HG02943 (cell line): ENCODE data around the gene SPDYE4.

Experiments
- ATAC-seq: cut with Tn5 transposase; IDR thresholded peaks from one replicate; pipeline ENCODE4 v1.9.1; 2021; ENCODE audit warnings: mild to moderate bottlenecking, low read depth, moderate library complexity; ENCODE audit not compliant: unreplicated experiment

Gene SPDYE4

DNA sequence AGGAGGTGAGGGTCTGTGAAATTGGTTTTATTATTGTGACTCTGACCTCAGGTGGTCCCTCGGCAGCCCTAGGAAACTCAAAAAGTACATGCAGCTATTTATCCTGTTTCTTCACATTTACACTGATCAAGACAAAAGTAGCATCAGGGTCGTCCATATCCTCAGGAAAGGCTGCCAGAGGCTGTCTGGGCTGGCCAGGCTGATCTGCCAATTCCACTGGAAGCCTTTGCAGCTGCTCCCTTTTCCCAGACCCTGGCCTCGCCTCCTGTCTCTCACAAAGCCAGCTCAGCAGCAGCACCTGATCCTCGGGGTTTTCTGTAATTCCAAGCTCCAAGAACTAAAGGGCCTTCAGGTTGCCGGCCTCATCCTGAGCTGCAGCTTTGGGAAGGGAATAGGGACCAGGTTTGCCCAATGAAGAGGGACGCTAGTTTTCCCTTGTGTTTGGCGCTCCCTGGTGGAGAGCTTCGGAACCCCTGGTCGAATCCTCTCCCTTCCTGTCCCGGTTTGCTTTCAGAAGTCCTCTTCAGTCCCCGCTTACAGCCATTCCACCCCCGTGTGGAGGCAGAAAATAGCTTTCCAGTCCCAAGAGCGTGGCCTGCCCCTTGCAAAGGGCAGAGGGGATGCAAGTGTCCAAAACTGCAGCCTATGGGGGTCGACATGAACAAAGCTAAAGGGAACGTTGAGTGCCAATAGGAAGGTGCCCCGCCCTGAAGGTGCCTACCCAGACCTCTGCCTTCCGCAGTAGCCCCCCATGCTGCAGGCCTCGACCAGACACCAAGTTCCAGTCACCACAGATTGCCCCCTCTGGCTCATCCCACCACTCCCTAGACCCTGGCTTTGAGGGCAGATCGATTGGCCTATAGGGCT lies 27.4 kb upstream of the SPDYE4 start:
- no peak for ATAC-seq

DNA sequence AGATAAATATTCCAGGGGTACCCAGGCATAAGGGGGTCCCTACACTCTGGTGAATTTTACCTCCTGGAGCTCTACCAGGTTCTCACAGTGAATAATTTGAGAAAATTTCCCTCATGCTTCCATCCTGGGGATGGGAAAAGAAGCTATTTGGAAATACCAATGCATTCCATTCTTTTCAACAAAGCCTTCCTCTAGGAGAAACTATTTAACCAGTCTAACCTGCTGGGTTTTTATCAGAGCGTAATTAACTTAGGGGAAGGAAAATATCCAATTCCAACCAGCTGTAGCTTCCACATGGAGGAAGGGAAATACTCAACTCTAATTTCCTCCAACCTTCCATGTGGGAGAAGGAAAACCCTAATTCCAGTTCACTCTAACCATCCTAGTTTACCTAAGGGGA lies 23.8 kb upstream of the SPDYE4 start:
- ATAC-seq: no peak

DNA sequence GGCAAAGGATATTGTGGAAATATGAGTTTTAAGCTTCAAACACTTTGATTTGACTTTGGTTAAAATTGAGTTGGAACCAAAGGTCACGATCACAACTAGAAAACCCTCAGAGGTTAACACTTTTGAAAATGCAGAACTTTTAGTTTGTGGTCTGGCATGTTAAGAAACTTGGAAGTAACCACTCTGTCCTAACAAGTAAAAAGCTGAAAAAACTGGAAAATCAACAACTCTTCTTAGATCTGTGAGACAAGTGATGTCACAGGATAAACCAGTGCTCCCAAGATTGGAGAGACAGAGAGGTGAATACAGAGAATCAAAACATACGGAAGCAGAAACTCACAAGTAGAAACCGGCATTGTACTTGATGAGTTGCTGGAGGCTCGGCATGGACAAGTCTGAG lies 23.4 kb upstream of the SPDYE4 start:
- no peak for ATAC-seq

DNA sequence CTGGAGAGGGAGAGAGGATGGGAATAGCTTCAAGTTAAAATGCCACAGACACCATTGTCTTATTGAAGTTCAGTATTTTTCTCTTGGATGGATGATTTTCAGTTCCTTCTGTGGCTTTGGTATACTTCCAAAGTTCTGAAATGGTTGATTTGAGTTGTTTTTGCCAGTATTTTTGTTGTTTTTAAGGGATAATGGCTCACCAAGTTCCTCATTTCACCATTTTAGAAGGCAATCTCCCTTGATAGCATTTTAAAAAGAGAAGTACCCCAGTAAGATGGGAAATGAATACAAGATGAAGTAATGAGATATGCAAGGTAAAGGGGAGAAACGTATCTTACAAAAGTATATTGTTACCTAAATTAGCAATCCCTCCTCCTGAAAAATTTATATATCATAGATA lies 18.5 kb upstream of the SPDYE4 start:
- no peak for ATAC-seq

DNA sequence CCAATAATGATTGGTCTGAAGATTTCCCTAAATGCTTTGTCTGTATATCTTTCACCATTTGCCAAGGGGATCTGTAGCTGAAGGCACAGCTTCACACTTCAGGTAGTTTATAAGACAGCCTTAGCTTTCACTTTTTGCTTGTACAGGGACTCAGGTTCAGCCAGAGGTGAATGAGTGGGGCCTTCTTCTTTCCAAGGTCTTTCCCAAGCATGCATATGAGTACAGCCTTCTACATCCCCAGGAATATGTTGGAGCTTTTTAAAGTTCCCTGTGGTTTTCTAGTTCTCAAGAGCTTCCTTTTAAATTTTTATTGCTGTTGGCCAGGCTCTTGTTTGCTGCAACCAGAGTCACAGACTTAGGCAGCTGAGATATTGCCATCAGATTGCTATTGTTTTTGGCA lies 17.9 kb upstream of the SPDYE4 start:
- no peak for ATAC-seq

DNA sequence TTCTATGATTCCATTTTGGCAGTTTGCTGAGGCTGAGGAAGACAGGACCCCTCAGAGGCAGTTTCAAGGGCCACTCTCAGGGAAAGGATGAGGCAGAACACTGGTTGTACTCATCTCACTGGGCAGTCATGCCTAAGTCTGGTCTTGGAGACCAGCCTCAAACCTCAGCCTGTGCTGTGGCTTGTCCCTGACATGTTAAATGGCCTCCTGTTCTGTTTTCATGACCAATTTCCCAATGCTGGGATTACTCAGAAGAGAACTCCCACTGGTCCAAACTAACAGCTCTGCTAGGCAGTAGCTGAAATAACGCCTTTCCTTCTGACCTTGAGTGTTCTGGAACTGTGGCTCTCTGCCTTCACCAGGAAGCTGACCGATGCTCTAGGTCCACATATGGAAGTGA lies 8.4 kb upstream of the SPDYE4 start:
- no peak for ATAC-seq

DNA sequence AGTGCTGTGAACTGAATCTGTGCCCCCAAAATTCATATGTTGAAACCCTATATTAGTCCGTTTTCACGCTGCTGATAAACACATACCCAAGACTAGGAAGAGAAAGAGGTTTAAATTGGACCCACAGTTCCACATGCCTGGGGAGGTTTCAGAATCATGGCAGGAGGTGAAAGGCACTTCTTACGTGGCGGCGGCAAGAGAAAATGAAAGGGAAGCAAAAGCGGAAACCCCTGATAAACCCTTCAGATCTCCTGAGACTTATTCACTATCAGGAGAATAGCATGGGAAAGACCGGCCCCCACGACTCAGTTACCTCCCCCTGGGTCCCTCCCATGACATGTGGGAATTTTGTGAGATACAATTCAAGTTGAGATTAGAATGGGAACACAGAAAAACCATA lies 3.7 kb upstream of the SPDYE4 start:
- ATAC-seq: no peak

DNA sequence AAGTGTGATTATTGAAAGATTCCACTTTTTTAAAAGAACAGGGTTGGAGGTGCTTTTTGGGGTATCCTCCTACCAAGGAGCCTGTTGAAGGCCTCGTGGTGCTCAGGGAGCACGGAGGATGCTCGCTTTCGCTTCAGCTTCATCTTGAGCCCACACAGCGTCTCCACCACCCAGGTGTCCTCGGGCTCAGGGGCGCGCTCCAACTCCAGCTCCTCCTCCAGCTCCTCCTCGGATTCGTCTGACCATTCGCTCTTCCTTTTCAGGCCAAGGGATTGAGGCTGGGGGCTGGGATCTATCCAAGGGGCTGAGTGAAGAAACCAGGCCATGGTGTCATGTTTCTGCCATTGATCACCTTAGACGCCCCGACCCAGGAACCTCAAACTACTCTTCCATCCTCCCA lies 1.2 kb downstream of the SPDYE4 start:
- no peak for ATAC-seq

DNA sequence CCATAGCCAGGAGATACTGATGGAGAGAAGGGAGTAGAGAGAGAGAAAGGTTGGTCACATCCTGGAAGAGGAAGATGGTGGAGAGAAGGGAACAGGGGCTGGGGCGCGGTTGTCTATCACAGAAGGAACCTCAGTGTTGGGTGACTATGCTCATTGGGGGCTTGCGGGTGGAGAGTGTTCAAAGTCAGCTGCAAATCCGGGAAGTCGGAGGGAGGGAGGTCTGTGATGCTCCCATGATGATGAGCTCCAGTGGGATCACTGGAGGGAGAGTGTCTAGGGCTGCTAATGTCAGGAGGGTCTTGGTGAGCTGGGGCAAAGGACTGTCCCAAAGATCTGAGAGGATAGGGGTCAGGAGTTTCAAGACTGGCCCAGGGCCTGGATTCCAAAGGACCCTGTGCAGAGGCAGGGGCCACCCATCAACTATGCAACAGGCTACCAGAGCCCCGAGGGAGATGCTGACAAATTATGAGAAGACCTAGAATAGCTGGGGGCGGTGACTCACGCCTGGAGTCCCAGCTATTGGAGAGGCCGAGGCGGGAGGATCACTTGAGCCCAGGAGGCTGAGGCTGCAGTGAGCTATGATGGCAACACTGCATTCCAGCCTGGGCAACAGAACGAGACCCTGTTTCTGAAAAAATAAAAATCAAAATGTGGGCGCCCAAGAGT lies 2.6 kb downstream of the SPDYE4 start:
- no peak for ATAC-seq

DNA sequence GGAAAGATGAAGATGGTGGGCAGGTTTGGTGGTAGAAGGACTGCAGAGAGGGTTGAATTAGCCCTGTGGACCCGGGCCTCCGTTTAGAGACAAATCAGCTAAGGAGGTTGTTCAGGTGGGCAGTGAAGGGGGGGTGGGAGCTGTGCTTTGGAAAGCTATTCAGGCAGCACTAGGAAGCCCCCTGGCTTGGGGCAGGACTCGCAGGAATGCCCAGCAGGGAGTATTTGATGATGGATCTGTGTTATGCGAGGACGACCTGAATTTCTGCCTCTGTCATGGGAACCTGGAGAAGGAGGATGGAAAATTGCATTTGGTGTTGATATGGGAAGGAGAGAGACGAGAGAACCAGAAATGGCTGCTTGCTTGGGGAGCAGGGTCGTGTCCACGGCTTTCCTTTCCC lies 3.5 kb downstream of the SPDYE4 start:
- no peak for ATAC-seq

DNA sequence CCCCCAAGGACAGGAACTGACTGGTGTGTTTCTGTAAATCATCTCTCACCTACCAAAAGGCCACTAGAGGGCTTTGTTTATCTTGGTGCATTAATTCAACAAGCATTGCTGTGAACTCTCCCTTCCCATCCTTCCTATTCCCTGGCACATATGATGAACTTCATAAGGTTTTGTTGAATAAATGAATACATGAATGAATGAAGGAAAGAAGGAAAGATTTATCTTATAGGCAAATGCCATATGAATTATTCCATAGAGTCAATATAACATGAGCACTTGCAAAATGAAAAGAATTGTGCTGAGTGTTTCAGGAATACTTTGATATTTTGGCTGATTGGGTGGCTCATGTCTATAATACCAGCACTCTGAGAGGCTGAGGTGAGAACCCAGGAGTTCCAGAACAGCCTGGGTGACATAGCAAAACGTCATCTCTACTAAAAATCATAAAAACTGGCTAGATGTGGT lies 4.3 kb downstream of the SPDYE4 start:
- ATAC-seq: no peak

DNA sequence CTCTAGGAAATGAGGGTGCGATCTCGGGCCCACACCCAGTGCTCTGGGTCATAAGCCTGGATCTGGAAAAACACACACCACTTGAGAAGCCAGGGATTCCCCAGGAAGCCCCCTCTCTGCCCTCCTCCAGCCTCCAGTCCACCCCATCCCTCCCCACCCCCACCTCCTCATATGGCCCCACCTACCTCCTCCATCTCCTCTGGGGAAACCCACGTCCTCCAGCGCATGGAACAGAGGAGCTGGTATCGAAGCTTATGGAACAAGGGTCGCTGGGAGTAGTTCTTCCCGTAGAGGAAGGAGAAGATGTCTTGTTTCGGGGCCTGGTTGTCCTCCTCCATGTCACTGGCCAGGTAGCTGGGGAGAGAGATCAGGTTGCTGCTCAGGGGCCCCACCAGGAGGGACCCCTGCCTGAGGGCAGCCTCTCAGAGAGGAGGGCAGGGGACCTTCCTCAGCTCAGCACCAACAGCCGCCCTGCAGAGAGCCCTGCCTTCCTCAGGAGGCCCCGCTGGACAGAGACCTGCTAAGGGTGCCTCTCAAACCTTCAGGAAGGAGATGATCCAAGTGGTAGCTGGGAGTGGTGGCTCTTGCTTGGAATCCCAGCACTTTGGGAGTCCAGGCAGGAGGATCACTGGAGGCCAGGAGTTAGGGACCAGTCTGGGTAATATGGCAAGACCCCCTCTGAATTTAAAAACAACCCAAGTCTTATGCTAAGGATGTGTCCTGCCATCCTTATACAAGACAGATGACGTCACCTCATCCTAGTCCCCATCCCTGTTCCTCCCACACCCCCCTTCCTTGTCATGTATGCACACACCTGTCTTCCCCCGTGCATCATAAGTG lies 5.0 kb downstream of the SPDYE4 start:
- ATAC-seq: no peak

DNA sequence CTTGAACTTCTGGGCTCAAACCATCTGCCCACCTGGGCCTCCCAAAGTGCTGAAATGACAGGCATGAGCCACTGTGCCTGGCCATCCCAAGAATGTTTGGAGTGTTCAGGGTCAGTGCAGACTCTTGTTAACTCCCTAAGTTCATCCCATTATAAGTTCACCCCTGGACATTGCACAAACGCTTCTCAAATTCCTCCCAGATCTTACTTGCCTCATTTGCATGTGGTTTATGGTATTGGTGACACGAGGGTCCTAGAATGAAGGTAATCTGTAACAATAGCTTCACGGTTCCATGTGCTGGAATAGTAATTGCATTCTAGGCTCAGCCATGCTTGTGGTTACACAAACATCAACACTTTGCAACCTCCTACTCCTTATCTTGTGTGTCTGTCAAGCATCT lies 8.7 kb downstream of the SPDYE4 start:
- ATAC-seq: no peak

DNA sequence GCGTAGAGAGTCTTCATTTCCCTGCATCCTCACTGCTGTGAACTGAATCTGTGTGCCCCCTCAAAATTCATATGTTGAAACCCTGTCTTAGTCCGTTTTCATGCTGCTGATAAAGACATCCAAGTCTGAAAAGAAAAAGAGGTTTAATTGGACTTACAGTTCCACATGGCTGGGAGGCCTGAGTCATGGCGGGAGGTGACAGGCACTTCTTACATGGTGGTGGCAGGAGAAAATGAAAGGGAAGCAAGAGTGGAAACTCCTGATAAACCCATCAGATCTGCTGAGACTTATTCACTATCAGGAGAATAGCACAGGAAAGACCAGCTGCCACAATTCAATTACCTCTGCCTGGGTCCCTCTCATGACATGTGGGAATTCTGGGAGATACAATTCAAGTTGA lies 10.6 kb downstream of the SPDYE4 start:
- ATAC-seq: no peak

DNA sequence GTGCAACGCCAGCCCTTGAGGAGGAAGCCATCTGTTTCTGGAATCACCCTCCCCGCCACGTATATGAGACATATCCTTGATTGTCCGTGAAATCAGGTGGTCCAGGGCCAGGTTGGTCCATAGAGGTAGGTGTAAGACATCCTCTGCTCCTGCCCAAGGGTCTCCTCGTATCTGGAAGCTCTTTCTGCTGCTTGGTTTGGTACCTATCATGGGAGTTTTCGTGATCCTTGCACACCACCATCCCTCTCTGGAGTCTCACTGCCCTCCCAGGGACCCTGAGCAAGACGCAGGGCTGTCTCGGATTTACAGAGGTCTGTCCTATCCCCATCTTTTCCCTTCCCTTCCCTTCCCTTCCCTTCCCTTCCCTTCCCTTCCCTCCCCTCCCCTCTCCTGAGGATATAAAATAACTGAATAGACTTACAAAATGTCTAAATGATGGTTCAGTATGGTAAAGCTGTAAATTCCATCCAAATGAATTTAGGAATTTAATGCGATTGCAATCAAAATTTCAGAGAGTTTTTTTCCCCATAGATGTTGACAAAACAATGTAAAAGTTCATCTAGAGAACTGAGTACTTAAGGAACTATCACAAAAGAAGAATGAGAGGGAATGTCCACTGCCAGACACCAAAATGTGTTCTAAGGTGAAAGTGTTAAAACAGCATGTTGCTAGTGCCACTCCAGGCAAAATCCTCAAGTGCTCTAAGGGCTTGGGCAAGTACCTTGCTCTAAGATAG lies 11.7 kb downstream of the SPDYE4 start:
- ATAC-seq: no peak

DNA sequence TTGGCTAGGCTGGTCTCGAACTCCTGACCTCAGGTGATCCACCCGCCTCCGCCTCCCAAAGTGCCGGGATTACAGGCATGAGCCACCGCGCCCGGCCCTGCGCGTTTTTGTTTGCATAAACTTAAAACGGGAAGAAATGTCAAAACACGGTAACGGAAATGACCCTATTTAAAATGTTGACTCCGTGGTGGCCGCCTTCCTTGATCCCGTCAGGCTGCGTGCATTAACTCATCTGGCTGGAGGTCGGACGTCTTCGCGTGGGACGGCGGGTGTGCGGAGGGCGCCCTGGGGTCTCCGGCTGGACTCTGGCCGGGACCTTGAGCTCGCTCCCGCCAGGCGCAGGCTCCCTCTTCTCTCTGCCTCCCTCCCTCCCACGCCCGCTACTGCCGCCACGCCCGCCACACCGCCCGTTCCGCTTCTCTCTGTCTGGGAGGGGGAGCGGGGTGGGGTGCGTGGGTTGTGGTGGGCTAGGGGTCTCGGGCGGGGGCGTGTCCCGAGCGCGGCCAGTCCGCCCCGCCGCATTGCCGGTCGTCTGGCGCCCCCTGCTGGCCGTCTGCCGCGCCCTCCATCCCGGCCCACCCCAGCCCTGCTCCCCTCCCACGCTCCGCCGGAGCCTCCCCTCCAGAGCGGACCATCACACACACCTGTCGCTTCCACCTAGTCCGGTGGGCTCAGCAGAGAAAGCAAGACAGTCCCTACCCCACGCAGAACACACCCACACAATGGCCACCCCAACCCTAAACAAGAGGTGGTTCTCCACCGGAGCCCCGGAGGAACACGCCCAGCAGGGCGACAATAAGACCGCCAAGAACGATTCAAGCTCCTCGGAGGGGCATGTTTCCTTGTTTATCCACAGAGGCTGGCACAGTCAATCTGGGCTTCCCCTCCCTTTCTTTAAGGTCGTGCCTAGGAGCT lies 12.5 kb downstream of the SPDYE4 start:
- no peak for ATAC-seq

DNA sequence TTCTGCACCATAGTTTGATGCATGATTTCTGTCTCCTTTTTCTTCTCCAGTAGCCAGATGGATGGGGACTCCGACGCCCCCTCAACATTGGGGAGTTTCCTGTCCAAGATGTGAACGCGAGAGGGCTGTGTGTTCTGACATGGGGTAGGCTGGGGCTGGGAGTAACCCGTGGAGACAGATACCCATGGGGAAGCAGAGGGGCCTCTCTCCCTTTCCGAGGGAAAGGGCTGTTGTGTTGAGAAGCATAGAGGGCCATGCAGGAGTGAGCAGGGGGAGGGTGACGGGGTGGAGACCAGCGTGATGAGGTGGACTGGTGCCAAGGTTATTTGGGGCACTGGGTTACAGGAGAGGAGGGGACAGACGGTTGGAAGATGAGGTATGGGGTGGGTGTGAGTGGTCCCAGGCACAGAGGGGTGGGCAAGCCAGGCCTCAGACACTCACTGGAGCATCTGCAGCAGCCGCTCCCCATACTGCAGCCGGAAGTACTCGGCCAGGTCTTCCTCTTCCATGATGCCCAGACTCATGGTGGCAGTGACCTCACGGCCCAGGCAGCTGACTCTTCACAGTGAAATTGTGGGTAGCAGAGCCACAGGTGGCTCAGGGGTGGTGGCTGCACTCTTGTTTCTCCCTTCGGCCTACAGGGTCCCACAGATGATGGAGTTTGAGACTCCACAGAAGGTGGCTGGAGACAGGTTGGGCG lies 14.1 kb downstream of the SPDYE4 start:
- ATAC-seq: no peak

DNA sequence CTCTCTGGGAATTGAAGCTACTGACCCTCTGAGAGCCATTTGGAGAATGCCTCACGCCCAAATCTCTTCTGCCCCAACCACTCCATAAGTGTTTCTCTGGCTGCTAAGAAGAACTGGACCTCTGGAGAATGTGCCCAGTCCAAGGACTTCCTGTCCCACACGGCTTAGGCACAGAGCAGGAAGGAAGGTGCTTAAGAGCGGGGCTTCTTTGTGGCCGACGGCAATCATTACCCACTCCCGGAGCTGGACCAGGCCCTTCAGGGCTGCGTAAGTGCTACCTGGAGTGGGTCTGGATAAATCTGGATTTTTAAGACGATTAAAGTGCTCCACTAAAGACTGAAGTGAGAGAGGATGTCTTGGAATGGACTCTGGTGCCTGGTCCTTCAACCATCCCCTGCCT lies 15.5 kb downstream of the SPDYE4 start:
- ATAC-seq: no peak

DNA sequence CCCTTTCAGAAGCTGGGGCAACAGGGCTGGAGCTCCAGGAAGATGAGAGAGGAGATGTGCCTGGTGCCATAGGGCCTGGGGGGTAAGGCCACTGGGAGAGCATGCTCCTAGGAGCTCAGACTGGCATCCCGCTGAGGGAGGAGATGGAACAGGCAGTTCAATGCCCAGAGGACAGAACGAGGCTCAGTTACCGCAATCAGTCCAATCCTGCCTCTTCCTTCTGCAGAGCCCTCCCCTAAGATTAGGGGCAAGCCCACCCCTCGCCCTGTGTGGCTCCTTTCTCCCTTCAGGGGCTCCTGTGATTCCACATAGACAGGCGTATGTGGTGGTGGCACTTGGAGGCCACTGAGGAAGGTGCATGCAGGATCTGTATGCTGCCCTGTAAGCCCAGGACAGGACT lies 16.1 kb downstream of the SPDYE4 start:
- ATAC-seq: no peak
